Thyroid gland (tissue), 4 donors: ENCODE data around the gene B3GNT2.

ENCODE experiments used
- POLR2A ChIP-seq, 2 donors: fragments of 450-650 bp; IDR thresholded peaks; one replicate each; pipeline ENCODE4 v1.6.1; 2017; ENCODE audit warnings: antibody characterized with exemption in 2 of 2, mild to moderate bottlenecking in 2 of 2, moderate library complexity in 1 of 2
- TF ChIP-seq, protein P1 (sequence below), 6 experiments: fragments of 200-600 bp in 3 of 6; fragments of 450-650 bp in 3 of 6; sonication (generic) in 3 of 6; IDR thresholded peaks; one replicate each; pipeline ENCODE4 v1.5.1; 2016 to 2019; ENCODE audit warnings: antibody characterized with exemption in 6 of 6, mild to moderate bottlenecking in 2 of 6, inconsistent platforms in 1 of 6, moderate library complexity in 1 of 6

DNA sequence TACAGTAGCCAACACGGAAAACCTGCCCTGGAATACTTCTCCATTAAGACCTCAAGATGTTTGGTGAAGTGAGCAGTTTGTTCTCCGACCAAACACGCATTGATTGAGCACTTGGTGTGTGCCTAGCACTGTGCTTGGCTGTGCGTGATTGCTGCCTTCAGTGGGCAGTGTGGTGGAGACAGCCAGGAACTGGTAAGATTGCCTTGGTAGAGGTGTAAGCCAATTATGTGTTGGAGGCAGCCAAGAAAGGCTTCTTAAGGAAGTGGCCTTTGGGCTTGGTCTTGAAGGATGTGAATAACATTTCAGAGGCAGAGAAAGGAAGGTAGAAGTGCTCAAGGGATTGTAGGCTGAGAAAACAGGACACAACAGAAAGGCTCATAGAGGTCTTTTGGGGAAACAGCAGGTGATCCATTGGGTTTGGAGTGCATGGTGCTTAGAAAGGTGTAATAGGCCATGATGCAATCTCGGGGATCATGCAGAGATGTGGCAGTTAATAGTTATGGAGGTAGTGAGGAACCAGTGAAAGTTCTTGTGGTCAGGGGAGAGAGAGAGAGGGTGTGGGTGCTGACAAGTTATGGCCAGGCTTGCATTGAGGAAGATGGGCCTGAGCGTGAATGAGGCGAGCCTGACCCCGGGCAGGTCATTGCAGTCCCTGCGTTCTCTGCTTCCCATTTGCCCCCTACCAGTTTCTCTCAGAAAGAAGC is 6.3 kb downstream of the B3GNT2 start:
- TF ChIP-seq, protein P1, sequence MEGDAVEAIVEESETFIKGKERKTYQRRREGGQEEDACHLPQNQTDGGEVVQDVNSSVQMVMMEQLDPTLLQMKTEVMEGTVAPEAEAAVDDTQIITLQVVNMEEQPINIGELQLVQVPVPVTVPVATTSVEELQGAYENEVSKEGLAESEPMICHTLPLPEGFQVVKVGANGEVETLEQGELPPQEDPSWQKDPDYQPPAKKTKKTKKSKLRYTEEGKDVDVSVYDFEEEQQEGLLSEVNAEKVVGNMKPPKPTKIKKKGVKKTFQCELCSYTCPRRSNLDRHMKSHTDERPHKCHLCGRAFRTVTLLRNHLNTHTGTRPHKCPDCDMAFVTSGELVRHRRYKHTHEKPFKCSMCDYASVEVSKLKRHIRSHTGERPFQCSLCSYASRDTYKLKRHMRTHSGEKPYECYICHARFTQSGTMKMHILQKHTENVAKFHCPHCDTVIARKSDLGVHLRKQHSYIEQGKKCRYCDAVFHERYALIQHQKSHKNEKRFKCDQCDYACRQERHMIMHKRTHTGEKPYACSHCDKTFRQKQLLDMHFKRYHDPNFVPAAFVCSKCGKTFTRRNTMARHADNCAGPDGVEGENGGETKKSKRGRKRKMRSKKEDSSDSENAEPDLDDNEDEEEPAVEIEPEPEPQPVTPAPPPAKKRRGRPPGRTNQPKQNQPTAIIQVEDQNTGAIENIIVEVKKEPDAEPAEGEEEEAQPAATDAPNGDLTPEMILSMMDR (IDR thresholded peaks at IDR 0.05): no peak
- TF ChIP-seq POLR2A (IDR thresholded peaks at IDR 0.05): no peak
